GM18517 (cell line): ENCODE results near the gene TMA7.

Experiments
- ATAC-seq: cut with Tn5 transposase; IDR thresholded peaks from one replicate; pipeline ENCODE4 v1.9.1; 2021; ENCODE audit warnings: mild to moderate bottlenecking, moderate library complexity; ENCODE audit not compliant: unreplicated experiment

The TMA7 gene

DNA sequence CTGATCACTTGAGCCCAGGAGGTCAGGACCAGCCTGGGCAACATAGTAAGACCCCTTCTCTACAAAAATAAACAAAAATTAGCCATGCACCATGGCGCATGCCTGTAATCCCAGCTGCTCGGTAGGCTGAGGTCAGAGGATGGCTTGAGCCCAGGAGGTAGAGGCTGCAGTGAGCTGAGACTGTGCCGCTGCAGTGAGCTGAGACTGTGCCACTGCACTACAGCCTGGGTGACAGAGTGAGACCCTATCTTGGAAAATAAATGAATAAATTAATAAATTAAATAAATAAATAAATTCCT is 53.1 kb downstream of the TMA7 start:
- ATAC-seq = no peak
